Endometrium (tissue), 2 donors: Measurements from ENCODE around the gene FAM222B.
"Not testable (repeated sequence)": the region's sequence is repeated elsewhere in the genome, so short reads cannot be mapped to it uniquely, and the experiment has no call there.

Source experiments
- FAIRE-seq: peaks from 2 replicates; lab custom pipeline; 2012; peaks lifted over from hg19 to GRCh38; lab: Jason Lieb, UNC
- donor health status: control.
- donor health status: control.

Gene FAM222B

DNA sequence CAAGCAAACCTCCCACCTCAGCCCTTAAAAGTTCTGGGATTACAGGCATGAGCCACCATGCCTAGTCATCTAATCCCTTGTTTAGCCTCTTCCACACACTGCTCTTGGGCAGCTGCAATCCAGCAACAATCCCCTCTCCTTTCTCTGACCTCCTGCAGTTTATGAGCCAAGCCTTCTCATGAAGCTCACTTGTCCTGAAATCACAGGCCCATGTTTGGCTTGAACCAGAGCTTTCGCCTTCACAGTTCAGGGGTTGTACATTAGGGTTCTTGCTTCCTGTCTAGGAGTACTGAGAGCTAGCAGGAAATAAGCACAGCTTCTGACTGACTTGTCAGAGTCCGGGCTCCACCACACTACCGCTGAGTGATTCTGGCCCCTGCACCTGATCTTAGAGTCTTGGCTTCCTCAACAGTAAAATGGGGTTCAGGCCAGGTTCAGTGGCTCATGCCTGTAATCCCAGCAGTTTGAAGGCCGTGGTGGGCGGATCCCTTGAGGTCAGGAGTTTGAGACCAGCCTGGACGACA, 28.5 kb upstream of the FAM222B start:
- FAIRE-seq, result no peak

GRCh38 chr17:28867276-28867675, 24.7 kb upstream of the FAM222B start:
- no peak for FAIRE-seq

- no peak for FAIRE-seq
These were observed 23.6 kb upstream of the FAM222B start for GRCh38 chr17:28865946-28866752.

DNA sequence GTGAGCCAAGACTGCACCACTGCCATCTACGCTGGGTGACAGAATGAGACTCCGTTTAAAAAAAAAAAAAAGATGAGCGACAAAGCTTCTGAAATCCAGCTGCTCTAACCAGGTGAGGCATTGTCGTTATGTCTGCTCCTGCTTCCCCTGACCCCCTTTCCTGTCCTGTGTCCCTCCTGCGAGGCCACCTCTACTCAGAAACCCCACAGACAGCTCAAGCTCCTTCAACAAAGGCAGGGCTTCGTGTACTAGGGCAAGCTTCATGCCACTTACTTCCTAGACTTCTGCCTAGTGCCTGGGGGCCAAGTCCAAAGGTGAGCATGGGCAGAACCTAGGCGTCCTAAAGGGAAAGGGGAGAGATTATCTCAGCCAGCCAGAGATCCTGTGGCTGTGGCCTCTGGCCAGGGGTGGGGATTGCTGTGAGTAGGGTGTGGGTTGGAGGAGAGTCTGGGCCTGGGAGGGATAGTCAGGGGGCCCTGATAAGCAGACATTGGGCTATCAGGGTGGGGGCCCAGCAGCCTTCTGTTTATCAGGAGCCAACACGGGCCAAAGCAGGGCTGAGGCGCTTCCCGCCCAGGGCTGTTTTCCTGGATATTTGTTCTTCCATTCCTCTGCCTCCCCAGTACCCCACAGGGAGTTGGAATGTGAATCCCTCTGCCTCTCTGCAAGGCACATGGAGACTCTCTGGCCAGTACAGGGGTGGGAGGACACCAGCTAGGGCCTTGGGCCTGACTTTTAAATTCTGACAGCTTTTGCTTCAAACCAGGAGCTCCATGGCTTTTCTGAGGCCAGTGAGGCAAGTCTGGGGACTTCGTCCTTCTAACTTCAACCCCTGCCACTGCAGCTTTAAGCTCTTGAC, 22.6 kb upstream of the FAM222B start:
- FAIRE-seq, result no peak

GRCh38 chr17:28863953-28864352, 21.4 kb upstream of the FAM222B start:
- no peak for FAIRE-seq

- no peak for FAIRE-seq
These were observed 20.0 kb upstream of the FAM222B start for GRCh38 chr17:28862561-28862960.

DNA sequence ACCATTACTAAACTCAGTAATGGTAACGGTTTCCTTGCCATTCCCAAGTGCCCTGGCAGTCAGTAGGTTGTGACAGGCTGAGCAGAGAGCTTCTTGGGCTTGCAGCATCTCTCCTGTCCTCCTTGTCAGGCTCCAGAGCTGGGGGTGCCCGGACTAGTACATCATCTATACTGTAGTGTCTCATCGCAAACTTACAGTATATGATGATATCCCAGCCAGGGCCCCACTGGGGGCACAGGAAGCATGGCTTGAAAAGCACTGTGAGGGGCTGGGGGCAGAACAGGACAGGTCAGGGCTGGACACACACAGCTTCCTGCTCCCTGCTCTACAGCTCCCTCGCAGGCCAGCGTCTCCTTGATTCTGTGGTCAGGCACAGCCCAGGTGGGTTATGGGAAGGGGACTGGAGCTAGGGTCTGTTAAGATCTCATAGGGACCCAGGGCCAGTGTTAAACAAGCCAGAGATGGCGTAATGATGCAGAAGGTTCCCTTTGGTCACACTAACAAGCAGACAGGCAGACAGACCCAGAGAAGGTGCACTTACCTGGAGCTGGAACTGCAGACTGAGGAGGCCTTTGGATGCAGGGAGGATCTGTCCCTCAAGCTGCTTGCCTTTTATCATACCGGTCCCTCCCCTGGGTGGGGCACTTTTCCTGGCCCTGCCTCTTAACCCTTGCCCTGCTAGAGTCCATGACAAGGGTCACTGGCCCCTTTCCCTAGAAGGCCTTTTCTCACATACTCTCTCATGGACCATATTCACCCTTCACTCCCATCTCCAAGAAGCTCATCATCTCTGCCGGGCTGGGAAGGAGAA, 19.0 kb upstream of the FAM222B start:
- FAIRE-seq, result no peak

- FAIRE-seq, result no peak
These were observed 17.8 kb upstream of the FAM222B start for GRCh38 chr17:28860363-28860808.

- no peak for FAIRE-seq
These were observed 16.3 kb upstream of the FAM222B start for GRCh38 chr17:28858801-28859355.

- FAIRE-seq, result no peak
These were observed 15.6 kb upstream of the FAM222B start for GRCh38 chr17:28857905-28858800.

DNA sequence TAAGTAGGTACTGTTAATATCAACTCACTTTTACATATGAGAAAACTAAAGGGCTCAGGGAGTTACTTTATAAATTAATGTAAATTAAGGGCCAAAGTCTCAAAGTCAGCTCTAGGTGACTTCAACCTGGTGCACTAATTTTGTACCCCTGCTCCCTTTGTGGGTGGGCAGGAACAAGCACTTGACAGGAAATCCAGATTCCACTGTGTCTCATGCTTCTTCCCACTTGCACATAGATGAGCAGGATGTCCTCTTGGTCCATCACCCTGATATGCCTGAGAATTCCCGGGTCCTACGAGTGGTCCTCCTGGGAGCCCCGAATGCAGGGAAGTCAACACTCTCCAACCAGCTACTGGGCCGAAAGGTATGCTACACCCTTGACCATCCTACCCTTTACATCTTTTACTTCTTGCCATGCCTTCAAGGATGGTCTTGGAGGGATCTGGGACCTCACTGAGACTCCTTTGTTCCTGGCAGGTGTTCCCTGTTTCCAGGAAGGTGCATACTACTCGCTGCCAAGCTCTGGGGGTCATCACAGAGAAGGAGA, 13.5 kb upstream of the FAM222B start:
- FAIRE-seq, result no peak

DNA sequence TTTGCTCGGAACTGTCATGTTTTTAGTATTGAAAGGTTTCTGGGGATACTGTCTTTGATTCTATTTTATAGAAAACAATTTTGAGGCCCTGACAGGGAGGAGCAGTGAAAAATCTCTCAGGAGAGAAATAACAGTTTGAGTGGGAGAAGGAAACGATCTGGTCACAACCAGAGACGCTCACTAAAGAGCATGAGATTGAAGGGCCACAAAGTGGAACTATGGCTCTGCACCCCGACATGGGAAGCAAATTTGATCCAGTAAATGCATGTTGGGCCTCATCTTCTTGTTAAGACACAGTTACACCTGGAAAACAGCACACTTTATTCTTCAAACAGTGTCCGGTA, 12.7 kb upstream of the FAM222B start:
- no peak for FAIRE-seq

DNA sequence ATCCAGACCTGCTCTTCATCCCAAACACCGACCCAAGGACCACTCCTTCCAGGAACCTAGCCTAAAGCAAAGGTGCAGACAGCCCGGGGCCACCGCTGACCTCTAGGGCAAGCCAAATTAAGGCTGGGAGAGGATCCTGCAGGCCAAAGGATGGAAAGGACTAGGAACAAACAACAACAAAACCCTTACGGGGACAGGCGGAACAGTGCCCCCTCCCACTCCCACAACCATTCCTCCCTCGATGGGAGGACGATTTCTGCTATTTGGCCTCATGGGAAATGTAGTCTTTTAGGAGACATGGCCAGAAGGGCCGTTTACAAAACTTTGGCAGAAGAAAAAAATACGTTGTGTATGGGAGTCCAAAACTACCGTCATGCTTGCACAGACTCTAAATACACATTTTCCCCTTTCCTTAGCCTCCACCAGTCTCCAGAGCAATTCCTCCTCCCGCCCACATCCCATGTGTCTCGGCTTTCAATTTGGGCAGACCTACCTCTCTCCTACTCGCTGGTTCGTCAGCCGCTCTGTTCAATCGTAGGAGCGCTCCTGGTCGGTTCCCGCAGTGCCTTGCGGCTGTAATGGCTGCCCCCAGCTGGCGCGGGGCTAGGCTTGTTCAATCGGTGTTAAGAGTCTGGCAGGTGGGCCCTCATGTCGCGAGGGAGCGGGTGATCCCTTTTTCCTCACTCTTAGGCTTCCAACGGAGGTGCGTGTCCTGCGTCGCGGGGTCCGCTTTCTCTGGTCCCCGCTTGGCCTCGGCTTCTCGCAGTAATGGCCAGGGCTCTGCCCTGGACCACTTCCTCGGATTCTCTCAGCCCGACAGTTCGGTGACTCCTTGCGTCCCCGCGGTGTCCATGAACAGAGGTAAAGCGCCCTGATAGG, 12.1 kb upstream of the FAM222B start, which contains the start of gene ERAL1:
Gene ERAL1, plus strand, starts transcription at position 560 of the 879 bp plus-strand sequence. Its CDS starts 19 bp downstream, at position 579.
- peak; percentile 15 for FAIRE-seq

- no peak for FAIRE-seq
These were observed 10.7 kb upstream of the FAM222B start for GRCh38 chr17:28853295-28853694.

DNA sequence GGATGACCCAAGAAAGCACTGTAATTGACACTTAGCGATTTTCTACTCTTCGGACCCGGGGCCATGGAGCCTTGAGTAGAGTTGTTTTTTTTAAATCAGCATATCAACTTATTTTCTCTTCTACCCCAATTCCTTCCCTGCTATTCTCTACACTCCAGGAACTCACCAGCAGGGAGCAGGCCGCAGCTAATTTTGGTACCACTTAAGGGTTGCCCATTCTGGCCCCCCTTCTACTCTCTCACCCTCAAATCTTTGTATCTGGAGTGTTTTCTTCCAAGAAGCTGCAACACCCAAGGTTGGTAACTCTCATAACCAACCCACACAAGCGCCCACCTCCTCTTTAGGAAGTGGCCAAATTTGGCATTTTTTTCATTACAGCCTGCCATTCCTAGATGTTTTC, 6.7 kb upstream of the FAM222B start:
- no peak for FAIRE-seq

- not testable (repeated sequence) for FAIRE-seq
These were observed 6.1 kb upstream of the FAM222B start for GRCh38 chr17:28848667-28849066.

DNA sequence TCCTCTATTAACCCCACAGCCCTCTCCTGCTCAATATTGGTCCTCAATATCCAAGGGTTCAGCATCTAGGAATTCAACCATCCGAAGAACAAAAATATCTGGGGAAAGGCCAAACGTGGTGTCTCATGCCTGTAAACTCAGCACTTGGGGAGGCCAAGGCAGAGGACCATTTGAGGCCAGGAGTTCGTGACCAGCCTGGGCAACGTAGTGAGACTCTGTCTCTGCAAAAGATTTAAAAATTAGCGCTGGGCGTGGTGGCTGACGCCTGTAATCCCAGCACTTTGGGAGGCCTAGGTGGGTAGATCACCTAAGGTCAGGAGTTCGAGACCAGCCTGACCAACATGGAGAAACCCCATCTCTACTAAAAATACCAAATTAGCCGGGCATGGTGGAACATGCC, 4.1 kb upstream of the FAM222B start:
- not testable (repeated sequence) for FAIRE-seq

DNA sequence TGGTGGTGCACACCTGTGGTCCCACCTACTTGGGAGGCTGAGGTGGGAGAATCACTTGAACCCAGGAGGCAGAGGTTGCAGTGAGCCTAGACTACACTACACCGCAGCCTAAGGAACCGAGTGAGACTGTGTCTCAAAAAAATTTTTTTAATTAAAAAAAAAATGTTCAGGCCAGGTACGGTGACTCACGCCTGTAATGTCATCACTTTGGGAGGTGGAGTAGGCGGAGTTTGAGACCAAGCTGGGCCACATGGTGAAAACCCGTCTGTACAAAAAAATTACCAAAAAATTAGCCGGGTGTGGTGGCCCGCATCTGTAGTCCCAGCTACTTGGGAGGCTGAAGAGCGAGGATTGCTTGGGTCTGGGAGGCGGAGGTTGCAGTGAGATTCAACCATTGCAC, 3.6 kb upstream of the FAM222B start:
- no peak for FAIRE-seq

- no peak for FAIRE-seq
These were observed 1.2 kb upstream of the FAM222B start for GRCh38 chr17:28843816-28844148.

DNA sequence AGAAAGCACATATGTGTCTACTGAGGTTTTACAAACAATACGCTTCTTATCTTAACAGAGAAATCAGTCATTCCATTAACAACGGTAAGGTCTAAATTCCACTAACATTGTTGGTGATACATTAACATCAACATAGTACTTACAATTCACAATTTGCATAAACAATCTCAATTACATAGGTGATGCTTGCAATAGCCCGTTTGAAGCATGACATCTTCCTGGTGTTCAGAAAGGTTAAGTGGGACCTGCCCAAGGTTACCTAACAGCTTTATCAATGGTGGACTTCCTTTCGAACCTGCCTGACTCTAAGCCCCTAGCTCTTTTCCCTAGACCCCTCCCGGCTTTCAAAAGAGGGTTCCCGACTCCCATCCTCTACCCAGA, 699 bp downstream of the FAM222B start:
- FAIRE-seq, result no peak
